GM20000 (cell line): Measurements from ENCODE around the gene DCAF4.

Experiments
- DNase-seq: peaks from one replicate; pipeline ENCODE4 v3.0.0; 2012; ENCODE audit warnings: low spot score
- TF ChIP-seq, protein P1 (sequence below): IDR thresholded peaks from 2 replicates; pipeline ENCODE4 v1.5.1; 2012; ENCODE audit warnings: mild to moderate bottlenecking, control low read depth; ENCODE audit errors: extremely low read depth, missing control alignments

Gene DCAF4

DNA sequence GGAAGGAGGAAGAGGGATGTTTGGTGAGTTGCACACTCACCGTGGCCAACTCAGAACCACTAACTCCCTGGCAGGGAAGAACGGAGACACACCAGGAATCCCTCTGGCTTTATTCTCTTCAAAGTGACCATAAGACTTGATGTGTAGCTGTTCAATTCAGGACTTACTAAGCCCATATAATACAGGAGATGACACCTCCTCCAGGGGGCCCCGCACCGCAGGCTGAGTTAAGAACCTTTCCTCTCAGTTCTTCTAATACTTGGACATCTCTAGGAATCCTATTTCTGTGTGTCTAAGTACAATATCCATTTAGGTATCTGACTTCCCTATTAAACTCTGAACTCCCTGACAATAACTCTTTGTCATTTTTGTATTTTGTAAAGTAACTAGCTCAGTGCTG, 49.5 kb downstream of the DCAF4 start:
- TF ChIP-seq, protein P1, sequence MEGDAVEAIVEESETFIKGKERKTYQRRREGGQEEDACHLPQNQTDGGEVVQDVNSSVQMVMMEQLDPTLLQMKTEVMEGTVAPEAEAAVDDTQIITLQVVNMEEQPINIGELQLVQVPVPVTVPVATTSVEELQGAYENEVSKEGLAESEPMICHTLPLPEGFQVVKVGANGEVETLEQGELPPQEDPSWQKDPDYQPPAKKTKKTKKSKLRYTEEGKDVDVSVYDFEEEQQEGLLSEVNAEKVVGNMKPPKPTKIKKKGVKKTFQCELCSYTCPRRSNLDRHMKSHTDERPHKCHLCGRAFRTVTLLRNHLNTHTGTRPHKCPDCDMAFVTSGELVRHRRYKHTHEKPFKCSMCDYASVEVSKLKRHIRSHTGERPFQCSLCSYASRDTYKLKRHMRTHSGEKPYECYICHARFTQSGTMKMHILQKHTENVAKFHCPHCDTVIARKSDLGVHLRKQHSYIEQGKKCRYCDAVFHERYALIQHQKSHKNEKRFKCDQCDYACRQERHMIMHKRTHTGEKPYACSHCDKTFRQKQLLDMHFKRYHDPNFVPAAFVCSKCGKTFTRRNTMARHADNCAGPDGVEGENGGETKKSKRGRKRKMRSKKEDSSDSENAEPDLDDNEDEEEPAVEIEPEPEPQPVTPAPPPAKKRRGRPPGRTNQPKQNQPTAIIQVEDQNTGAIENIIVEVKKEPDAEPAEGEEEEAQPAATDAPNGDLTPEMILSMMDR, result no peak
- DNase-seq, result no peak

DNA sequence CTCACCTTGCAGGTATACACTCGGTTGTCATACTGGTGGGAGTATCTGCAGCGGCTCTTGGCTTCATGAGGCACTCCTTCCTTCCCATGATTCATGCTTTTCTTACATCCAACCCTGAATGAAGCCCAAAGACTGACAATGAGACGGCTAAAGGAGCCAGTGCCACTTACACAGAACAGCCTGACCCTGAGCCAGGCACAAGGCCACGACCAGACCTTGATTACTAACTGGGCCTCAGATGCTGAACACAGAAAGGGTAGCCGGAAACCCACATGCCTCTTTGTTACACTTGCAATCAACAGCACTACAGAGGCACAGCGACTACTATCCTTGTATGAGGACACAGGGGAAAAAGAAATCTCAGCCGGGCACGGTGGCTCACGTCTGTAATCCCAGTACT, 52.6 kb downstream of the DCAF4 start:
- DNase-seq, result no peak
- TF ChIP-seq, protein P1, result no peak

- TF ChIP-seq, protein P1, result no peak
- DNase-seq, result no peak
These were observed 54.6 kb downstream of the DCAF4 start for GRCh38 chr14:72980863-72981262.

DNA sequence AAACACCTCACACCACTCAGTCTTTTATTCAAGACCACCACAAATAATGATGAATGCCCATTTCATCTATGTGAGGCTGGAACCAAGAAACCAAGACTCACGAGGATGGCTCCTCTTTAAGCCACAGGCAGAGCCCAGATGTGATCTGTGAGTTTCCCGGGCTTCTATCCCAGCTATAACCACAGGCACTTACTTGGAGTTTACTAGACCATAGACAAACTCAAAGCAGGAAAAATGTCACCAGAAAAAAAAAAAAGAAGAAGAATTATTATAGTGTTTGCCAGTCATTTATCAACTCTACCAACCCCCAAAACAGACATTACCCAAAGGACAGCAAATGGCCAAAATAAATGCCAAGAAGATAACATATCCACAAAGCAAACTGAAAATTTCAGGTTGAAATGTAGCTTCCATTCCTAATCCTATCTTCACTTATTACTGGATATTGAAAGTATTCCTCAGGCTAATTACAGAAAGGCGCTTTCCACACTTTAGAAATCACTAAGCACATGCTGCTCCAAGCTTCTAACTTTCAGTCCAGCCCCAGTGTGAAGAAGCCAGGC, 56.0 kb downstream of the DCAF4 start:
- TF ChIP-seq, protein P1, result no peak
- DNase-seq, result no peak

- DNase-seq, result no peak
- TF ChIP-seq, protein P1, result no peak
These were observed 60.0 kb downstream of the DCAF4 start for GRCh38 chr14:72986214-72986613.

- DNase-seq, result no peak
- TF ChIP-seq, protein P1, result no peak
These were observed 60.6 kb downstream of the DCAF4 start for GRCh38 chr14:72986857-72987256.

GRCh38 chr14:72990171-72990570, 63.9 kb downstream of the DCAF4 start:
- DNase-seq, result no peak
- TF ChIP-seq, protein P1, result no peak
